Calu3 (cell line): ENCODE data around the gene SLC25A4. TPM values are rescaled to one million over a fixed set of nuclear protein-coding genes. Genes with fewer than 3 reads are reported as not detected.

ENCODE experiments used
- BruUV-seq: library from RNA; stranded (reverse); fragments of 400-500 nt; replicated peaks from 2 replicates; lab custom pipeline; 2021; lab: Mats Ljungman, UMichigan
- CTCF ChIA-PET: fragments of 300-600 bp; sonication (Branson Sonifier 250); formaldehyde crosslinking; loops from one replicate; lab custom pipeline; 2022; ENCODE audit warnings: antibody characterized with exemption; lab: Charles Lee
- DNase-seq: peaks from one replicate; pipeline ENCODE4 v3.0.0; 2022
- H3K27ac Mint-ChIP-seq: one replicate; pipeline ENCODE4 v1.8.0; 2022; ENCODE audit warnings: mixed read lengths; ENCODE audit not compliant: unreplicated experiment
- H3K27me3 Mint-ChIP-seq: one replicate; pipeline ENCODE4 v1.8.0; 2022; ENCODE audit warnings: mixed read lengths; ENCODE audit not compliant: unreplicated experiment
- H3K36me3 Mint-ChIP-seq: one replicate; pipeline ENCODE4 v1.8.0; 2022; ENCODE audit warnings: mild to moderate bottlenecking, moderate library complexity, mixed read lengths; ENCODE audit not compliant: insufficient read depth, unreplicated experiment
- H3K4me1 Mint-ChIP-seq: one replicate; pipeline ENCODE4 v1.8.0; 2022; ENCODE audit warnings: mild to moderate bottlenecking, low read depth, mixed read lengths; ENCODE audit not compliant: unreplicated experiment
- H3K4me3 Mint-ChIP-seq: one replicate; pipeline ENCODE4 v1.8.0; 2022; ENCODE audit warnings: mild to moderate bottlenecking, low read depth, moderate library complexity, mixed read lengths; ENCODE audit not compliant: unreplicated experiment
- H3K9me3 Mint-ChIP-seq: one replicate; pipeline ENCODE4 v1.8.0; 2022; ENCODE audit warnings: low read depth, mixed read lengths; ENCODE audit not compliant: unreplicated experiment
- intact Hi-C: fragments of 100-400 bp; cut with micrococcal nuclease; formaldehyde crosslinking; loops from one replicate; pipeline ENCODE4 v1.10.0; 2022; ENCODE audit not compliant: unreplicated experiment
- total RNA-seq: library from RNA; stranded (reverse); gene quantifications from 2 replicates; pipeline ENCODE4 v1.2.3, GENCODE V29; 2022
- TF ChIP-seq, protein P1 (sequence below): fragments of 200-600 bp; IDR thresholded peaks from one replicate; pipeline ENCODE4 v1.8.0; 2022; ENCODE audit warnings: antibody characterized with exemption; ENCODE audit not compliant: unreplicated experiment

The SLC25A4 gene
- total RNA-seq, 1 experiment from 2014 or later: 15.2 TPM

DNA sequence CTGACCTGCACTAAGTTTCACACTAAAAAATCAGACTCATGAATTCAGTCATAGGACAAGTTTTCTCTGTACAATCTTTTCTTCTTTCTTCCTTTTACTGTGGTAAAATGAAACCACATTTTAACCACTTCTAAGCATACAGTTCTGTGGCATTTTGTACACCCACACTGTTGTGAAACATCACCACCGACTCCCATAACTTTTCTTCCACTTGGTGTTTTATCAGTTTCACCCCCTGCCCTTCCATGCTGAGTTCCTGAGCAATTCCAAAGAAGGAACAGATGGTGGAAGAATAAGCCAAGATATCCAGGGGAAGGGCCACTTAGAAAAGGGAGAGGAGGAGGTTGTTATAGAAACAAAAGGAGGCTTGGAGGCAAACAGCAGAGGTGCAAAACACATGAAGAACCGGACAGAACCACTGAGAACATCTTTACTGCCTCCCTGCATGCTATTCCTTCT lies 22.6 kb downstream of the SLC25A4 start:
- no peak overlapping the region for H3K27ac Mint-ChIP-seq
- no peak for DNase-seq
- intact Hi-C loops: no loop called here
- BruUV-seq: no TSS peak
- H3K9me3 Mint-ChIP-seq: no peaks in the 10 kb centered on the region
- H3K27me3 Mint-ChIP-seq: no peaks in the 10 kb centered on the region
- TF ChIP-seq, protein P1, sequence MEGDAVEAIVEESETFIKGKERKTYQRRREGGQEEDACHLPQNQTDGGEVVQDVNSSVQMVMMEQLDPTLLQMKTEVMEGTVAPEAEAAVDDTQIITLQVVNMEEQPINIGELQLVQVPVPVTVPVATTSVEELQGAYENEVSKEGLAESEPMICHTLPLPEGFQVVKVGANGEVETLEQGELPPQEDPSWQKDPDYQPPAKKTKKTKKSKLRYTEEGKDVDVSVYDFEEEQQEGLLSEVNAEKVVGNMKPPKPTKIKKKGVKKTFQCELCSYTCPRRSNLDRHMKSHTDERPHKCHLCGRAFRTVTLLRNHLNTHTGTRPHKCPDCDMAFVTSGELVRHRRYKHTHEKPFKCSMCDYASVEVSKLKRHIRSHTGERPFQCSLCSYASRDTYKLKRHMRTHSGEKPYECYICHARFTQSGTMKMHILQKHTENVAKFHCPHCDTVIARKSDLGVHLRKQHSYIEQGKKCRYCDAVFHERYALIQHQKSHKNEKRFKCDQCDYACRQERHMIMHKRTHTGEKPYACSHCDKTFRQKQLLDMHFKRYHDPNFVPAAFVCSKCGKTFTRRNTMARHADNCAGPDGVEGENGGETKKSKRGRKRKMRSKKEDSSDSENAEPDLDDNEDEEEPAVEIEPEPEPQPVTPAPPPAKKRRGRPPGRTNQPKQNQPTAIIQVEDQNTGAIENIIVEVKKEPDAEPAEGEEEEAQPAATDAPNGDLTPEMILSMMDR: no peak
- no peaks in the 10 kb centered on the region for H3K36me3 Mint-ChIP-seq
- CTCF ChIA-PET: no interaction called here
- H3K4me3 Mint-ChIP-seq: no peak overlapping the region
- no peaks in the 10 kb centered on the region for H3K4me1 Mint-ChIP-seq

DNA sequence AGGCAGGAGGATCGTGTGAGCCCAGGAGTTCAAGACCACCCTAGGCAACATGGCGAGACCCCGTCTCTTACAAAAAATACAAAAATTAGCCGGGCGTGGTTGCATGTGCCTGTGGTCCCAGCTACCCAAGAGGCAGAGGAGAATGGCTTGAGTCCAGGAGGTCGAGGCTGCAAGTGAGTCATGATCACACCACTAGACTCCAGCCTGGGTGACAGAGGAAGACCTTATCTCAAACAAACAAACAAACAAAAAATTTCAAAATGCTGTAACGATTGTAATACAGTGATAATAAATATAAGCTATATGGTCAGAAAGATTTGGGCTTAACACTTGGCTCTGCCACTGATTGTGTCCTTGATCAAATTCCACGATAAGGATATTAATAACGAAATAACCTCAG lies 24.2 kb downstream of the SLC25A4 start:
- BruUV-seq: no TSS peak

GRCh38 chr4:185171373-185172071 lies 28.5 kb downstream of the SLC25A4 start:
- no peaks in the 10 kb centered on the region for H3K4me1 Mint-ChIP-seq
- BruUV-seq: no TSS peak
- no peak overlapping the region for H3K27ac Mint-ChIP-seq
- CTCF ChIA-PET: no interaction called here
- peaks cover 5% of the 10 kb centered on the region for H3K36me3 Mint-ChIP-seq
- H3K27me3 Mint-ChIP-seq: no peaks in the 10 kb centered on the region
- no peaks in the 10 kb centered on the region for H3K9me3 Mint-ChIP-seq
- no peak for DNase-seq
- H3K4me3 Mint-ChIP-seq: no peak overlapping the region
- TF ChIP-seq, protein P1: no peak
- intact Hi-C loops: no loop called here

More for the DNA sequence above, 24.2 kb downstream of the SLC25A4 start:
- CTCF ChIA-PET: no interaction called here
- no peaks in the 10 kb centered on the region for H3K27me3 Mint-ChIP-seq
- H3K4me1 Mint-ChIP-seq: no peaks in the 10 kb centered on the region
- peaks cover 5% of the 10 kb centered on the region for H3K36me3 Mint-ChIP-seq
- TF ChIP-seq, protein P1: no peak
- intact Hi-C loops: no loop called here
- H3K9me3 Mint-ChIP-seq: no peaks in the 10 kb centered on the region
- DNase-seq: no peak
- H3K27ac Mint-ChIP-seq: no peak overlapping the region
- no peak overlapping the region for H3K4me3 Mint-ChIP-seq

DNA sequence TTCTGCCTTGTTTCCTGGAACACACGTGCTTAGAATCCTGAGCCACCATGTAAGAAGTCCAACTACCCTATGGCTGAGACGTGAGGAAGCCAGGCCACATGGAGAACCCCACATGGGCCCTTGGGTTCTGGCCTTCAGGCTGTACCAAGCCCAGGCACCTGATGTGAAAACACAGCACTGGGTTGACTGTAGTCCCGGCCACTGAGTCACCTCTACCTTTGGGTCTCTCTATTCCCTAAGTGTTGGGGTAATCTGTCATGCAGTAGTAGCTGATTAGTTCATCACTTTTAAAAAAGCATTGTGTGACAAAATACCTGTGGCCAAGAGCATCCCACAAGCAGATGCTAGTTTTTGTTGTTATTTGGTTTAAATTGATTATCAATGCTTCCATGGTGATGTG lies 36.4 kb downstream of the SLC25A4 start:
- TF ChIP-seq, protein P1: no peak
- Mint-ChIP-seq H3K4me3 (no peak overlapping the region), H3K9me3 (no peaks in the 10 kb centered on the region), H3K27me3 (no peaks in the 10 kb centered on the region), H3K27ac (no peak overlapping the region), H3K36me3 (peaks cover 6% of the 10 kb centered on the region), H3K4me1 (peaks cover 5% of the 10 kb centered on the region)
- intact Hi-C loops: no loop called here
- DNase-seq: no peak
- CTCF ChIA-PET: no interaction called here
- no TSS peak for BruUV-seq
